ENCODE data around the gene AQP5.

GRCh38 chr12:49932023-49932422 lies 29.6 kb upstream of the AQP5 start:
- TF ChIP-seq CTCF (conservative IDR thresholded peaks at IDR 0.05) (no peak), ZFX (IDR thresholded peaks at IDR 0.05) (no peak)

All from C4-2B (cell line).